A549 (cell line): ENCODE results near the gene NMT1. TPM values are rescaled to one million over a fixed set of nuclear protein-coding genes. Genes with fewer than 3 reads are reported as not detected.

Experiments used
- ATAC-seq, 2 experiments: fragments of 200-7000 bp in 1 of 2; fragments of >200 bp in 1 of 2; cut with Nextera tagmentation in 1 of 2; cut with Tn5 transposase in 1 of 2; 3 replicates each; pipeline versions ENCODE4 v1.8.0 to v1.9.1; 2018 to 2020; ENCODE audit warnings: mild to moderate bottlenecking in 1 of 2, moderate library complexity in 1 of 2
- CTCF ChIA-PET: fragments of 300-600 bp; sonication (Branson Sonifier 250); formaldehyde crosslinking; extraction: SDS; loops from one replicate; lab custom pipeline; 2021; ENCODE audit warnings: antibody characterized with exemption, inconsistent platforms; lab: Yijun Ruan, JAX
- POLR2A ChIA-PET: fragments of 350-600 bp; formaldehyde crosslinking; extraction: SDS; loops from one replicate; lab custom pipeline; 2021; ENCODE audit warnings: antibody characterized with exemption, inconsistent platforms; lab: Yijun Ruan, JAX
- DNase-seq, 2 experiments: peaks; one replicate each; pipeline versions ENCODE4 v3.0.0 to v3.0.0-alpha.2; 2011 to 2016; ENCODE audit warnings: low read depth in 1 of 2, low spot score in 1 of 2
- FAIRE-seq: peaks from 2 replicates; lab custom pipeline; 2011; peaks lifted over from hg19 to GRCh38; lab: Jason Lieb, UNC
- H3K27ac ChIP-seq, 2 experiments: fragments of >200 bp; sonication (Bioruptor Twin); formaldehyde crosslinking; 3 replicates each; pipeline ENCODE4 v1.5.1; 2016 to 2017
- H3K4me1 ChIP-seq: fragments of >200 bp; sonication (Bioruptor Twin); formaldehyde crosslinking; 3 replicates; pipeline ENCODE4 v1.6.1; 2016
- H3K4me2 ChIP-seq: fragments of >200 bp; sonication (Bioruptor Twin); formaldehyde crosslinking; 3 replicates; pipeline ENCODE4 v1.6.1; 2016
- H3K4me3 ChIP-seq: fragments of >200 bp; sonication (Bioruptor Twin); formaldehyde crosslinking; 3 replicates; pipeline ENCODE4 v1.5.1; 2016
- H3K9me3 ChIP-seq: fragments of >200 bp; sonication (Bioruptor Twin); formaldehyde crosslinking; 3 replicates; pipeline ENCODE4 v1.6.1; 2016
- CHD4 ChIP-seq: fragments of 200-600 bp; sonication (generic); IDR thresholded peaks from 2 replicates; pipeline ENCODE4 v1.6.1; 2016; ENCODE audit warnings: antibody characterized with exemption, mild to moderate bottlenecking, borderline replicate concordance
- EHF ChIP-seq: fragments of 250-450 bp; sonication (Bioruptor Pico); IDR thresholded peaks from 2 replicates; pipeline ENCODE4 v1.5.0; 2020; ENCODE audit warnings: mild to moderate bottlenecking
- FOSB ChIP-seq: fragments of 250-450 bp; sonication (Bioruptor Pico); IDR thresholded peaks from 2 replicates; pipeline ENCODE4 v1.5.0; 2020; ENCODE audit warnings: mild to moderate bottlenecking, moderate library complexity
- GATA3 ChIP-seq: IDR thresholded peaks from 2 replicates; pipeline ENCODE4 v1.6.1; 2012; ENCODE audit warnings: borderline replicate concordance
- HES2 ChIP-seq: fragments of >200 bp; sonication (Bioruptor Twin); formaldehyde crosslinking; IDR thresholded peaks from 2 replicates; pipeline ENCODE4 v1.6.1; 2016
- HOXB5 ChIP-seq: fragments of 250-450 bp; sonication (Bioruptor Pico); IDR thresholded peaks from 2 replicates; pipeline ENCODE4 v1.5.0; 2020; ENCODE audit warnings: mild to moderate bottlenecking, moderate library complexity
- JUNB ChIP-seq: fragments of >200 bp; sonication (Bioruptor Twin); formaldehyde crosslinking; IDR thresholded peaks from 2 replicates; pipeline ENCODE4 v1.6.1; 2016
- KDM1A ChIP-seq: fragments of 200-600 bp; sonication (generic); IDR thresholded peaks from 2 replicates; pipeline ENCODE4 v1.6.1; 2016; ENCODE audit warnings: low read depth, mild to moderate bottlenecking
- NFE2L2 ChIP-seq: fragments of 150-350 bp; conservative IDR thresholded peaks from 2 replicates; pipeline ENCODE4 v1.6.1; 2014; ENCODE audit warnings: low read length
- NPAS2 ChIP-seq: fragments of 250-450 bp; sonication (Bioruptor Pico); IDR thresholded peaks from 2 replicates; pipeline ENCODE4 v1.8.0; 2022; ENCODE audit warnings: mild to moderate bottlenecking, moderate library complexity, borderline replicate concordance
- PBX3 ChIP-seq: IDR thresholded peaks from 2 replicates; pipeline ENCODE4 v1.6.1; 2012
- PHF8 ChIP-seq: fragments of 200-600 bp; sonication (generic); IDR thresholded peaks from 2 replicates; pipeline ENCODE4 v1.6.1; 2016; ENCODE audit warnings: low read depth, mild to moderate bottlenecking, antibody characterized with exemption, moderate library complexity, borderline replicate concordance
- POLR2A ChIP-seq: IDR thresholded peaks from 2 replicates; pipeline ENCODE4 v1.6.1; 2012; ENCODE audit warnings: mild to moderate bottlenecking, low read length
- RAD21 ChIP-seq, 2 experiments: fragments of >200 bp in 1 of 2; sonication (Bioruptor Twin) in 1 of 2; formaldehyde crosslinking in 1 of 2; IDR thresholded peaks in 1 of 2; conservative IDR thresholded peaks in 1 of 2; 2 replicates in 1 of 2; 3 replicates in 1 of 2; pipeline ENCODE4 v1.6.1; 2012 to 2018; ENCODE audit warnings: inconsistent platforms in 1 of 2
- RARB ChIP-seq: fragments of 250-450 bp; sonication (Bioruptor Pico); IDR thresholded peaks from 2 replicates; pipeline ENCODE4 v1.8.0; 2021; ENCODE audit warnings: mild to moderate bottlenecking, moderate library complexity
- RNF2 ChIP-seq: fragments of 200-600 bp; sonication (generic); IDR thresholded peaks from 2 replicates; pipeline ENCODE4 v1.6.1; 2016; ENCODE audit warnings: low read depth, mild to moderate bottlenecking, antibody characterized with exemption, moderate library complexity, borderline replicate concordance
- SMC3 ChIP-seq: fragments of >200 bp; sonication (Bioruptor Twin); formaldehyde crosslinking; IDR thresholded peaks from 3 replicates; pipeline ENCODE4 v1.6.1; 2018; ENCODE audit warnings: inconsistent platforms
- TP53 ChIP-seq: fragments of 250-450 bp; sonication (Bioruptor Pico); IDR thresholded peaks from 2 replicates; pipeline ENCODE4 v1.5.0; 2021; ENCODE audit warnings: mild to moderate bottlenecking, moderate library complexity
- WGBS: methylation state at CpG from one replicate; pipeline ENCODE4 v1.1.6; 2017; ENCODE audit errors: missing lambda C conversion rate; 5-methylcytosine and 5-hydroxymethylcytosine counted together
- polyA plus RNA-seq, 4 experiments: library from polyadenylated mRNA; depleted of rRNA in 3 of 4; stranded (reverse); fragments of >200 nt; fragmentation: RNase III in 1 of 4; extraction: RNeasy Plus Mini Kit Qiagen cat#74134 plus additional on column Dnase treatment in 1 of 4; gene quantifications; 2 replicates in 3 of 4; 3 replicates in 1 of 4; pipeline ENCODE4 v1.2.3, GENCODE V29; 2011 to 2017
- TF ChIP-seq, protein P1 (sequence below): fragments of >200 bp; sonication (Bioruptor Twin); formaldehyde crosslinking; IDR thresholded peaks from 3 replicates; pipeline ENCODE4 v1.5.1; 2016
- TF ChIP-seq, protein P2 (sequence below): fragments of 200-600 bp; sonication (generic); IDR thresholded peaks from 2 replicates; pipeline ENCODE4 v1.6.1; 2016; ENCODE audit warnings: antibody characterized with exemption, mild to moderate bottlenecking, moderate library complexity

NMT1 gene
- polyA plus RNA-seq, 2 of the 4 experiments (the other 2 are of a cell fraction), result 82.9 to 270 TPM

DNA sequence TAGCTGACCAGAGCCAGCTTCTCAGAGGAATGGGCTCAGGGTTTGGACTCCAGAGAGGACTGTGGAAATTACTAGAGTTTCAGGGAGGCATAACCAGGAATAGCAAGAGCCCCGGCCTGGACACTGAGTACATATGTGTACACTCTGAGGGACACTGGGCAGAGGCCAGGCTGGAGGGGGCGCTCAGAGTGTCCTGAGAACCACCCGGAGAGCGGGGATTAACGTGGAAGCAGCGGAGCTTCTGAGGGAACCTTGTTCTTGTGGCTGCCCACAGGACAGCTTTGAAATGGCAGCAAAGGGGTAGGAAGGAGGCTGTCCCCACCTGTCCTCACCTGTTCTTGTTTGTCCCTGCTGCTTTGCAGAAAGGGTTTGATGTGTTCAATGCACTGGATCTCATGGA, 43.4 kb downstream of the NMT1 start (continued):
- TF ChIP-seq, protein P1, sequence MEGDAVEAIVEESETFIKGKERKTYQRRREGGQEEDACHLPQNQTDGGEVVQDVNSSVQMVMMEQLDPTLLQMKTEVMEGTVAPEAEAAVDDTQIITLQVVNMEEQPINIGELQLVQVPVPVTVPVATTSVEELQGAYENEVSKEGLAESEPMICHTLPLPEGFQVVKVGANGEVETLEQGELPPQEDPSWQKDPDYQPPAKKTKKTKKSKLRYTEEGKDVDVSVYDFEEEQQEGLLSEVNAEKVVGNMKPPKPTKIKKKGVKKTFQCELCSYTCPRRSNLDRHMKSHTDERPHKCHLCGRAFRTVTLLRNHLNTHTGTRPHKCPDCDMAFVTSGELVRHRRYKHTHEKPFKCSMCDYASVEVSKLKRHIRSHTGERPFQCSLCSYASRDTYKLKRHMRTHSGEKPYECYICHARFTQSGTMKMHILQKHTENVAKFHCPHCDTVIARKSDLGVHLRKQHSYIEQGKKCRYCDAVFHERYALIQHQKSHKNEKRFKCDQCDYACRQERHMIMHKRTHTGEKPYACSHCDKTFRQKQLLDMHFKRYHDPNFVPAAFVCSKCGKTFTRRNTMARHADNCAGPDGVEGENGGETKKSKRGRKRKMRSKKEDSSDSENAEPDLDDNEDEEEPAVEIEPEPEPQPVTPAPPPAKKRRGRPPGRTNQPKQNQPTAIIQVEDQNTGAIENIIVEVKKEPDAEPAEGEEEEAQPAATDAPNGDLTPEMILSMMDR, result no peak
- TF ChIP-seq KDM1A (no peak), NPAS2 (no peak), GATA3 (no peak)

GRCh38 chr17:45104907-45105624, 43.9 kb downstream of the NMT1 start:
- Histone ChIP-seq H3K4me1 (no peaks in the 10 kb centered on the region), H3K27ac (0 out of 6 replicates have a peak overlapping the region, but pooled peaks of 1 of the 2 experiments have one; percentile 6), H3K9me3 (no peaks in the 10 kb centered on the region), H3K4me3 (no peak overlapping the region), H3K4me2 (no peak overlapping the region)
- CTCF ChIA-PET, result interaction anchor here (0.6 to 30.6 kb wide), 15 partner anchors 10 to 331 kb away, joined by 3 to 742 read pairs (median 4); partner anchors contain the start of genes ACBD4 and PLCD3
- WGBS, result 78% methylated on average over 17 of the region's 17 CpGs
- FAIRE-seq, result no peak
- TF ChIP-seq KDM1A (no peak), HES2 (no peak), PHF8 (no peak), HOXB5 (CRISPR knock-in tag) (no peak), TP53 (CRISPR knock-in tag) (no peak), RAD21 (conservative IDR thresholded peaks at IDR 0.05 in 1 of 2, IDR thresholded peaks at IDR 0.05 in 1 of 2) (0 out of 5 replicates have a peak, but pooled peaks of 1 of the 2 experiments have one; percentile 12), NPAS2 (no peak), RARB (CRISPR knock-in tag) (no peak)
- TF ChIP-seq, protein P1, result peak; percentile 47
- no peak for DNase-seq
- POLR2A ChIA-PET, result interaction anchor here (1.0 kb wide), 1 partner anchor 14 kb away, joined by 4 read pairs; no protein-coding TSS in a partner anchor
- peak; percentile 21 to 35; a peak in 4 of 6 replicates for ATAC-seq

GRCh38 chr17:45106096-45106495, 45.0 kb downstream of the NMT1 start:
- Histone ChIP-seq H3K27ac (no peak overlapping the region), H3K4me2 (no peak overlapping the region), H3K4me1 (no peaks in the 10 kb centered on the region), H3K4me3 (no peak overlapping the region), H3K9me3 (no peaks in the 10 kb centered on the region)
- WGBS, result 91% methylated on average over 5 of the region's 5 CpGs
- POLR2A ChIA-PET, result interaction anchor here (0.5 to 1.0 kb wide), 2 partner anchors 13 to 27 kb away, joined by 4 to 9 read pairs; no protein-coding TSS in a partner anchor
- ATAC-seq, result no peak
- no peak for DNase-seq
- CTCF ChIA-PET, result interaction anchor here (1.3 to 30.6 kb wide), 7 partner anchors 11 to 327 kb away, joined by 3 to 742 read pairs (median 19); partner anchors contain the start of genes ACBD4 and PLCD3
- FAIRE-seq, result no peak
- TF ChIP-seq POLR2A, result no peak
- TF ChIP-seq CHD4, result no peak
- no peak for TF ChIP-seq NFE2L2
- TF ChIP-seq JUNB, result no peak
- TF ChIP-seq RNF2, result no peak
- no peak for TF ChIP-seq EHF (CRISPR knock-in tag)
- TF ChIP-seq PBX3, result no peak
- no peak for TF ChIP-seq RARB (CRISPR knock-in tag)
- TF ChIP-seq, protein P2, sequence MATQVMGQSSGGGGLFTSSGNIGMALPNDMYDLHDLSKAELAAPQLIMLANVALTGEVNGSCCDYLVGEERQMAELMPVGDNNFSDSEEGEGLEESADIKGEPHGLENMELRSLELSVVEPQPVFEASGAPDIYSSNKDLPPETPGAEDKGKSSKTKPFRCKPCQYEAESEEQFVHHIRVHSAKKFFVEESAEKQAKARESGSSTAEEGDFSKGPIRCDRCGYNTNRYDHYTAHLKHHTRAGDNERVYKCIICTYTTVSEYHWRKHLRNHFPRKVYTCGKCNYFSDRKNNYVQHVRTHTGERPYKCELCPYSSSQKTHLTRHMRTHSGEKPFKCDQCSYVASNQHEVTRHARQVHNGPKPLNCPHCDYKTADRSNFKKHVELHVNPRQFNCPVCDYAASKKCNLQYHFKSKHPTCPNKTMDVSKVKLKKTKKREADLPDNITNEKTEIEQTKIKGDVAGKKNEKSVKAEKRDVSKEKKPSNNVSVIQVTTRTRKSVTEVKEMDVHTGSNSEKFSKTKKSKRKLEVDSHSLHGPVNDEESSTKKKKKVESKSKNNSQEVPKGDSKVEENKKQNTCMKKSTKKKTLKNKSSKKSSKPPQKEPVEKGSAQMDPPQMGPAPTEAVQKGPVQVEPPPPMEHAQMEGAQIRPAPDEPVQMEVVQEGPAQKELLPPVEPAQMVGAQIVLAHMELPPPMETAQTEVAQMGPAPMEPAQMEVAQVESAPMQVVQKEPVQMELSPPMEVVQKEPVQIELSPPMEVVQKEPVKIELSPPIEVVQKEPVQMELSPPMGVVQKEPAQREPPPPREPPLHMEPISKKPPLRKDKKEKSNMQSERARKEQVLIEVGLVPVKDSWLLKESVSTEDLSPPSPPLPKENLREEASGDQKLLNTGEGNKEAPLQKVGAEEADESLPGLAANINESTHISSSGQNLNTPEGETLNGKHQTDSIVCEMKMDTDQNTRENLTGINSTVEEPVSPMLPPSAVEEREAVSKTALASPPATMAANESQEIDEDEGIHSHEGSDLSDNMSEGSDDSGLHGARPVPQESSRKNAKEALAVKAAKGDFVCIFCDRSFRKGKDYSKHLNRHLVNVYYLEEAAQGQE, result no peak
- TF ChIP-seq FOSB (CRISPR knock-in tag), result no peak
- TF ChIP-seq HOXB5 (CRISPR knock-in tag), result no peak
- no peak for TF ChIP-seq KDM1A
- TF ChIP-seq HES2, result no peak
- TF ChIP-seq, protein P1, result no peak
- no peak for TF ChIP-seq SMC3
